ENCODE data around the gene ADAM10. TPM values are rescaled to one million over a fixed set of nuclear protein-coding genes. Genes with fewer than 3 reads are reported as not detected.

ADAM10 gene
- total RNA-seq, 1 experiment from 2014 or later, result 159 TPM

- H3K9me3 ChIP-seq (ENCODE audit: control insufficient read depth, low read depth, low read length), result no peaks in the 10 kb centered on the region
- H3T11ph ChIP-seq (ENCODE audit: low read length), result no peak overlapping the region
- no peak overlapping the region for H3K56ac ChIP-seq (ENCODE audit: insufficient read length, low read depth, low read length)
- no CpG with 5 or more reads among the region's 2 CpGs for WGBS (ENCODE audit: extremely low coverage, insufficient read length, low lambda C conversion rate)
- no peak overlapping the region for H3K4ac ChIP-seq (ENCODE audit: low read depth, low read length)
- no peak overlapping the region for H3K23ac ChIP-seq (ENCODE audit: insufficient read length, low read depth, low read length)
- no peaks in the 10 kb centered on the region for H3K79me2 ChIP-seq (ENCODE audit: insufficient read depth, low read length)
- H2BK5ac ChIP-seq (ENCODE audit: insufficient read length, low read length), result no peak overlapping the region
- H4K91ac ChIP-seq (ENCODE audit: insufficient read length, low read depth, low read length), result no peak overlapping the region
- no peak overlapping the region for H3K27ac Mint-ChIP-seq
- no peak overlapping the region for H2BK20ac ChIP-seq (ENCODE audit: low read depth, low read length, poor library complexity, severe bottlenecking)
- H2BK120ac ChIP-seq (ENCODE audit: low read depth, low read length, poor library complexity, severe bottlenecking), result no peak overlapping the region
- H3K18ac ChIP-seq (ENCODE audit: insufficient read length, low read depth, low read length), result no peak overlapping the region
- H3K36me3 Mint-ChIP-seq (ENCODE audit: insufficient read depth in 1 of 3, low read depth in 3 of 3), result peaks cover 10 to 31% (median 26%) of the 10 kb centered on the region in 3 experiments; a peak in 6 of 7 replicates
- H2BK12ac ChIP-seq (ENCODE audit: insufficient read length, low read depth, low read length), result no peak overlapping the region
- H3K4me1 ChIP-seq (ENCODE audit: insufficient read depth, low read length), result no peaks in the 10 kb centered on the region
- H3K9me3 Mint-ChIP-seq, result no peaks in the 10 kb centered on the region
- H3K4me2 ChIP-seq (ENCODE audit: insufficient read depth, insufficient read length, low read length), result no peak overlapping the region
- no peak overlapping the region for H3K14ac ChIP-seq (ENCODE audit: insufficient read depth, low read length)
- H4K5ac ChIP-seq (ENCODE audit: insufficient read length, low read depth, low read length), result no peak overlapping the region
- H3K79me1 ChIP-seq (ENCODE audit: insufficient read depth, low read depth, low read length, poor library complexity, severe bottlenecking), result no peaks in the 10 kb centered on the region
- no peak overlapping the region for H3K4me3 Mint-ChIP-seq
- no peak overlapping the region for H3K27ac ChIP-seq (ENCODE audit: insufficient read length, low read depth, low read length)
- no peak overlapping the region for H2AFZ ChIP-seq (ENCODE audit: low read length)
- H3K27me3 Mint-ChIP-seq (ENCODE audit: low read depth), result no peaks in the 10 kb centered on the region
- no peaks in the 10 kb centered on the region for H3K23me2 ChIP-seq (ENCODE audit: insufficient read length, low read depth, low read length, poor library complexity, severe bottlenecking)
- DNase-seq, result no peak
- H3K4me1 Mint-ChIP-seq, result peaks cover 8 to 19% of the 10 kb centered on the region in 2 experiments
- no peaks in the 10 kb centered on the region for H3K27me3 ChIP-seq (ENCODE audit: insufficient read depth, low read length)
- TF ChIP-seq, protein P1, sequence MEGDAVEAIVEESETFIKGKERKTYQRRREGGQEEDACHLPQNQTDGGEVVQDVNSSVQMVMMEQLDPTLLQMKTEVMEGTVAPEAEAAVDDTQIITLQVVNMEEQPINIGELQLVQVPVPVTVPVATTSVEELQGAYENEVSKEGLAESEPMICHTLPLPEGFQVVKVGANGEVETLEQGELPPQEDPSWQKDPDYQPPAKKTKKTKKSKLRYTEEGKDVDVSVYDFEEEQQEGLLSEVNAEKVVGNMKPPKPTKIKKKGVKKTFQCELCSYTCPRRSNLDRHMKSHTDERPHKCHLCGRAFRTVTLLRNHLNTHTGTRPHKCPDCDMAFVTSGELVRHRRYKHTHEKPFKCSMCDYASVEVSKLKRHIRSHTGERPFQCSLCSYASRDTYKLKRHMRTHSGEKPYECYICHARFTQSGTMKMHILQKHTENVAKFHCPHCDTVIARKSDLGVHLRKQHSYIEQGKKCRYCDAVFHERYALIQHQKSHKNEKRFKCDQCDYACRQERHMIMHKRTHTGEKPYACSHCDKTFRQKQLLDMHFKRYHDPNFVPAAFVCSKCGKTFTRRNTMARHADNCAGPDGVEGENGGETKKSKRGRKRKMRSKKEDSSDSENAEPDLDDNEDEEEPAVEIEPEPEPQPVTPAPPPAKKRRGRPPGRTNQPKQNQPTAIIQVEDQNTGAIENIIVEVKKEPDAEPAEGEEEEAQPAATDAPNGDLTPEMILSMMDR (conservative IDR thresholded peaks at IDR 0.05), result no peak
- no peak overlapping the region for H4K8ac ChIP-seq (replicated peaks; ENCODE audit: insufficient read length, low read depth, low read length)
- H4K20me1 ChIP-seq (ENCODE audit: control insufficient read depth, insufficient read depth, insufficient read length), result no peaks in the 10 kb centered on the region
- no peak overlapping the region for H2BK15ac ChIP-seq (ENCODE audit: low read depth, low read length)
- no peak overlapping the region for H2AK5ac ChIP-seq (ENCODE audit: insufficient read length, low read length)
- no peak overlapping the region for H3K9ac ChIP-seq (ENCODE audit: extremely low read depth, insufficient read length, low read length)
These were observed 110.3 kb downstream of the ADAM10 start for GRCh38 chr15:58639002-58639756.

All from H9 (cell line).